GM23248 (cell line): ENCODE measurements around the gene FXYD5. TPM values are rescaled to one million over a fixed set of nuclear protein-coding genes. Genes with fewer than 3 reads are reported as not detected.

Experiments used
- DNase-seq: peaks from one replicate; pipeline ENCODE4 v3.0.0-alpha.2; 2015
- H2AFZ ChIP-seq: fragments of 200-600 bp; sonication (generic); 2 replicates; pipeline ENCODE4 v1.6.1; 2016; ENCODE audit warnings: antibody characterized with exemption
- H3F3A ChIP-seq: fragments of 200-600 bp; sonication (generic); 2 replicates; pipeline ENCODE4 v1.6.1; 2016; ENCODE audit warnings: mild to moderate bottlenecking, antibody characterized with exemption, mixed run types; ENCODE audit not compliant: insufficient read depth
- H3K27ac ChIP-seq: fragments of 200-600 bp; sonication (generic); 2 replicates; pipeline ENCODE4 v1.5.1; 2016; ENCODE audit warnings: mild to moderate bottlenecking
- H3K27me3 ChIP-seq: fragments of 200-600 bp; sonication (generic); replicated peaks from 2 replicates; pipeline ENCODE4 v1.6.1; 2016; ENCODE audit warnings: mild to moderate bottlenecking; ENCODE audit not compliant: insufficient read depth
- H3K36me3 ChIP-seq: fragments of 200-600 bp; sonication (generic); 2 replicates; pipeline ENCODE4 v1.6.1; 2016; ENCODE audit warnings: low read depth, mild to moderate bottlenecking
- H3K4me1 ChIP-seq: fragments of 200-600 bp; sonication (generic); 2 replicates; pipeline ENCODE4 v1.6.1; 2016; ENCODE audit warnings: mild to moderate bottlenecking; ENCODE audit not compliant: insufficient read depth
- H3K4me2 ChIP-seq: fragments of 200-600 bp; sonication (generic); one replicate; pipeline ENCODE4 v1.6.1; 2016; ENCODE audit warnings: mild to moderate bottlenecking; ENCODE audit not compliant: unreplicated experiment
- H3K4me3 ChIP-seq: fragments of 200-600 bp; sonication (generic); 2 replicates; pipeline ENCODE4 v1.5.1; 2016; ENCODE audit warnings: mild to moderate bottlenecking
- H3K79me2 ChIP-seq: fragments of 200-600 bp; sonication (generic); 2 replicates; pipeline ENCODE4 v1.6.1; 2016; ENCODE audit warnings: mild to moderate bottlenecking; ENCODE audit not compliant: insufficient read depth
- H3K9ac ChIP-seq: fragments of 200-600 bp; sonication (generic); 2 replicates; pipeline ENCODE4 v1.6.1; 2016; ENCODE audit warnings: mild to moderate bottlenecking
- H3K9me2 ChIP-seq: fragments of 200-600 bp; sonication (generic); 2 replicates; pipeline ENCODE4 v1.6.1; 2016; ENCODE audit warnings: mixed run types, mild to moderate bottlenecking, moderate library complexity; ENCODE audit not compliant: insufficient read depth
- H3K9me3 ChIP-seq: fragments of 200-600 bp; sonication (generic); one replicate; pipeline ENCODE4 v1.6.1; 2017; ENCODE audit warnings: low read depth
- H4K20me1 ChIP-seq: fragments of 200-600 bp; sonication (generic); 2 replicates; pipeline ENCODE4 v1.6.0; 2016; ENCODE audit not compliant: insufficient read depth
- EZH2 ChIP-seq: fragments of 200-600 bp; sonication (generic); IDR thresholded peaks from 2 replicates; pipeline ENCODE4 v1.6.1; 2018; ENCODE audit warnings: antibody characterized with exemption, mild to moderate bottlenecking; ENCODE audit not compliant: insufficient read depth, poor library complexity, severe bottlenecking
- EZH2phosphoT487 ChIP-seq: fragments of 200-600 bp; sonication (generic); IDR thresholded peaks from 2 replicates; pipeline ENCODE4 v1.6.1; 2018; ENCODE audit warnings: antibody characterized with exemption, moderate library complexity, mild to moderate bottlenecking, low read depth; ENCODE audit not compliant: insufficient read depth
- WGBS, 2 experiments: methylation state at CpG; one replicate each; pipeline ENCODE4 v1.1.6; 2015 to 2017; ENCODE audit warnings: low lambda C conversion rate in 2 of 2, low coverage in 1 of 2; ENCODE audit errors: missing lambda C conversion rate in 2 of 2; 5-methylcytosine and 5-hydroxymethylcytosine counted together
- in situ Hi-C: fragments of 300-500 bp; cut with MboI; formaldehyde crosslinking; loops from 2 replicates; pipeline ENCODE4 v1.15.0; 2020
- polyA plus RNA-seq: library from polyadenylated mRNA; unstranded; fragments of >200 nt; fragmentation: Nextera tagmentation; extraction: Ambion mirVana; gene quantifications from 2 replicates; pipeline ENCODE4 v1.2.1, GENCODE V29; 2016
- small RNA-seq: library from RNA; depleted of rRNA; stranded (forward); fragments of <200 nt; gene quantifications from one replicate; pipeline ENCODE3, GENCODE V24; 2014; ENCODE audit warnings: low read depth, low replicate concordance
- total RNA-seq: library from RNA; depleted of rRNA; stranded (reverse); fragments of >200 nt; shearing (Covaris generic); gene quantifications from 2 replicates; pipeline ENCODE4 v1.2.3, GENCODE V29; 2014; rRNA removed

FXYD5 gene
- total and polyA plus RNA-seq, 2 experiments from 2014 or later = 233 to 496 TPM

DNA sequence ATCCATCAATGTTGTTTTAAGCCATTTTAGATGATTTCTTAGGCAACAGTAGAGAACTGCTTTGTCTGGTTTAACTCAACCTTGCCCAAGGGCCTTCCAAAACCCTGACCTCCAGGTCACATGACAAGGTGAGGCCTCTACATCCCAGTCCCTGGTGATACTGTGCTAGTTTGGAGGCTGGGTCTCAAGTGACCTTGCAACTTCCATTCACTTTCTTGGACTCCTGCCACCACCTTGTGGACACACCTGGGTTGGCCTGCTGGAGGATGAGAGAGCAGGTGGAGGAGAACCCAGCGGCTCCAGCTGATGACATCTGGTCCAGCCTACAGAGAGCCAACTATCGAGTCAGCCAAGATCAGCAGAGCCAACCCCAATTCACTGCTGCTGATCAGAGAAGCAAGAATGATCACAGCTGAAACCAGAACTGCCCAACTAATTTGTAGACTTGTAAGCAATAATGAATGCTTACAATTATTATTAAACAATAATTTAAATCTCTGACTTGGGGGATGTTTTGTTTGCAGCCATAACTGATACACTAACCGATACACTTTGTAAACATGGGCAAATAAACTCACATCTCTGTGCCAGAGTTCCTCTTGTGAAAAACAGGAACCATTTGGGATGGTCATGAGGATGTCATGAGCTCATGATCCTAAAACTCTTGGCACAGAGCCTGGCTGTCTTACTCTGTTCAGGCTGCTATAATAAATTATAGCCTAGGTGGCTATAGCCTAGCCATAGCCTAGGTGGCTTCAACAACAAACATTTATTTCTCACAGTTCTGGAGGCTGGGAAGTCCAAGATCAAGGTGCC lies 62.5 kb downstream of the FXYD5 start:
- in situ Hi-C loops = no loop called here
- H3K27ac ChIP-seq = no peak overlapping the region
- H3K9ac ChIP-seq = no peak overlapping the region
- no peaks in the 10 kb centered on the region for H3F3A ChIP-seq
- H3K36me3 ChIP-seq = no peaks in the 10 kb centered on the region
- no peak overlapping the region for H3K4me3 ChIP-seq
- H3K79me2 ChIP-seq = no peaks in the 10 kb centered on the region
- H3K4me2 ChIP-seq = no peak overlapping the region
- TF ChIP-seq EZH2phosphoT487 = no peak
- no peak for TF ChIP-seq EZH2
- no peaks in the 10 kb centered on the region for H4K20me1 ChIP-seq
- no peak overlapping the region for H2AFZ ChIP-seq
- no peaks in the 10 kb centered on the region for H3K27me3 ChIP-seq
- no peaks in the 10 kb centered on the region for H3K9me3 ChIP-seq
- DNase-seq = no peak
- H3K4me1 ChIP-seq = no peaks in the 10 kb centered on the region
- 67 to 73% methylated on average over 3 of the region's 3 CpGs for WGBS, 2 experiments
- H3K9me2 ChIP-seq = no peaks in the 10 kb centered on the region

DNA sequence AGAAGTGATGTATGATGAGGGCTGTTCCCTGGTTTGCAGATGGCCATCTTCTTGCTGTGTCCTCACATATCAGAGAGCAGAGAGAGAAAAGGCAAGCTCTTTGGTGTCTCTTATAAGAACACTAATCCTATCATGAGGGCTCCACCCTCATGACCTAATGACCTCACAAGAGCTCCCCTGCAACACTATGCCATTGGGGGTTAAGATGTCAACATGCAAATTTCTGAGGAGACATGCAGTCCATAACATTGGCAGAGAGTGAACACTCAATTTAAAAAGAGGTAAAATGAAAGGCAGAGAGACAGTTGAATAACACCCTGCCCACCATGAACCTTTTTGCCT lies 63.1 kb downstream of the FXYD5 start:
- in situ Hi-C loops = no loop called here
- H3K9me3 ChIP-seq = no peaks in the 10 kb centered on the region

DNA sequence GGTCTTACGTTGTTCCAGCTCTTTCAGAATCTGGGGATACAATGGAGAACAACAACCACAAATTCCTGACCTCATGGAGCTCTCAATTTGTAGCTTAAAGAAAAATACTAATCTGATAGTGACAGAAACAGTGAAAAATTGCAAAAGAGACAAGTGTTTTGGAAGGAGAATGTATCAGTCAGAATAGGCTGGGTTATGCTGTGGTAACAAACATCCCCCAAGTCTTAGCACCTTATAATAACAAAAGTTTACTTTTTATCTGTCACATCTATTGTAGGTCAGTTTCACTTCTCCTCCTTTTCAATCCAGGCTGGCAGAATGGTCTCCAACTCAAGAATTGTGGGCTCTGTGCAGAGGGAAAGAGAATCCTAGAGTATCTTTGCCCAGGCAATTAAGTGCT lies 64.5 kb downstream of the FXYD5 start:
- H3K9me2 ChIP-seq = no peaks in the 10 kb centered on the region
- H2AFZ ChIP-seq = no peak overlapping the region
- no peak for DNase-seq
- H3K27me3 ChIP-seq = no peaks in the 10 kb centered on the region
- in situ Hi-C loops = no loop called here
- TF ChIP-seq EZH2 (no peak), EZH2phosphoT487 (no peak)
- H3K4me2 ChIP-seq = no peak overlapping the region
- H3K9ac ChIP-seq = no peak overlapping the region
- H3K27ac ChIP-seq = no peak overlapping the region
- no peaks in the 10 kb centered on the region for H4K20me1 ChIP-seq
- H3K4me1 ChIP-seq = no peaks in the 10 kb centered on the region
- no peaks in the 10 kb centered on the region for H3F3A ChIP-seq
- whole genome bisulfite sequencing, 2 experiments = 65 to 75% methylated on average over 1 of the region's 1 CpG
- H3K9me3 ChIP-seq = no peaks in the 10 kb centered on the region
- no peak overlapping the region for H3K4me3 ChIP-seq
- H3K36me3 ChIP-seq = no peaks in the 10 kb centered on the region
- H3K79me2 ChIP-seq = no peaks in the 10 kb centered on the region

More for the DNA sequence above, 63.1 kb downstream of the FXYD5 start:
- Histone ChIP-seq H3K4me2 (no peak overlapping the region), H3K4me3 (no peak overlapping the region), H3K27ac (no peak overlapping the region), H3K9ac (no peak overlapping the region), H3K4me1 (no peaks in the 10 kb centered on the region), H4K20me1 (no peaks in the 10 kb centered on the region), H2AFZ (no peak overlapping the region), H3K27me3 (no peaks in the 10 kb centered on the region), H3F3A (no peaks in the 10 kb centered on the region), H3K79me2 (no peaks in the 10 kb centered on the region), H3K36me3 (no peaks in the 10 kb centered on the region), H3K9me2 (no peaks in the 10 kb centered on the region)
- DNase-seq = no peak
- TF ChIP-seq EZH2 = no peak
- no peak for TF ChIP-seq EZH2phosphoT487

Small RNAs within 50 kb of the gene (small RNA-seq; reads per million reads assigned to genes)
- gene AC020907.2 = not detected

Other genes with a start within 250 kb of the FXYD5 start
- 1.5 and 2.2 TPM in 2 replicates for gene ZNF30, start 227.8 kb upstream of the FXYD5 start, total RNA-seq
- 1.7 and 2.2 TPM in 2 replicates for gene ZNF30, start 227.8 kb upstream of the FXYD5 start, polyA plus RNA-seq
- 1.8 and 3.8 TPM in 2 replicates for gene ZNF792, start 190.5 kb upstream of the FXYD5 start, total RNA-seq
- 0.63 and 1.0 TPM in 2 replicates for gene ZNF792, start 190.5 kb upstream of the FXYD5 start, polyA plus RNA-seq
- 17.3 and 20.5 TPM in 2 replicates for gene GRAMD1A, start 154.4 kb upstream of the FXYD5 start, total RNA-seq
- gene GRAMD1A, start 154.4 kb upstream of the FXYD5 start, polyA plus RNA-seq = 31.7 and 33.8 TPM in 2 replicates
- 1.7 and 2.0 TPM in 2 replicates for gene SCN1B, start 124.3 kb upstream of the FXYD5 start, total RNA-seq
- 1.5 and 1.8 TPM in 2 replicates for gene SCN1B, start 124.3 kb upstream of the FXYD5 start, polyA plus RNA-seq
- not detected in 2 replicates for gene HPN, start 113.0 kb upstream of the FXYD5 start, total RNA-seq
- gene HPN, start 113.0 kb upstream of the FXYD5 start, polyA plus RNA-seq = not detected in 2 replicates
- not detected in 2 replicates for gene FXYD3, start 38.9 kb upstream of the FXYD5 start, total RNA-seq
- gene FXYD3, start 38.9 kb upstream of the FXYD5 start, polyA plus RNA-seq = not detected in 2 replicates
- 0.86 TPM in 1 of 2 replicates, not detected in the other for gene LGI4, start 19.7 kb upstream of the FXYD5 start, total RNA-seq
- gene LGI4, start 19.7 kb upstream of the FXYD5 start, polyA plus RNA-seq = 0.06 and 0.49 TPM in 2 replicates
- 0.43 TPM in 1 of 2 replicates, not detected in the other for gene FXYD1, start 15.9 kb upstream of the FXYD5 start, total RNA-seq
- gene FXYD1, start 15.9 kb upstream of the FXYD5 start, polyA plus RNA-seq = 1.2 and 1.9 TPM in 2 replicates
- gene FXYD7, start 11.5 kb upstream of the FXYD5 start, total RNA-seq = not detected in 2 replicates
- not detected in 2 replicates for gene FXYD7, start 11.5 kb upstream of the FXYD5 start, polyA plus RNA-seq
- gene FAM187B, start 74.0 kb downstream of the FXYD5 start, total RNA-seq = not detected in 2 replicates
- gene FAM187B, start 74.0 kb downstream of the FXYD5 start, polyA plus RNA-seq = not detected in 2 replicates
- gene LSR, start 94.3 kb downstream of the FXYD5 start, total RNA-seq = not detected in 2 replicates
- gene LSR, start 94.3 kb downstream of the FXYD5 start, polyA plus RNA-seq = 2.7 and 3.1 TPM in 2 replicates
- 55.8 and 64.6 TPM in 2 replicates for gene USF2, start 114.2 kb downstream of the FXYD5 start, total RNA-seq
- 10.4 and 10.9 TPM in 2 replicates for gene USF2, start 114.2 kb downstream of the FXYD5 start, polyA plus RNA-seq
- gene HAMP, start 127.8 kb downstream of the FXYD5 start, total RNA-seq = not detected in 2 replicates
- gene HAMP, start 127.8 kb downstream of the FXYD5 start, polyA plus RNA-seq = not detected in 2 replicates
- gene MAG, start 137.4 kb downstream of the FXYD5 start, total RNA-seq = not detected in 2 replicates
- not detected in 2 replicates for gene MAG, start 137.4 kb downstream of the FXYD5 start, polyA plus RNA-seq
- not detected in 2 replicates for gene CD22, start 174.5 kb downstream of the FXYD5 start, total RNA-seq
- gene CD22, start 174.5 kb downstream of the FXYD5 start, polyA plus RNA-seq = 0.16 and 0.28 TPM in 2 replicates
- gene FFAR1, start 193.2 kb downstream of the FXYD5 start, total RNA-seq = not detected in 2 replicates
- gene FFAR1, start 193.2 kb downstream of the FXYD5 start, polyA plus RNA-seq = not detected in 2 replicates
- not detected in 2 replicates for gene FFAR3, start 203.7 kb downstream of the FXYD5 start, total RNA-seq
- not detected in 2 replicates for gene FFAR3, start 203.7 kb downstream of the FXYD5 start, polyA plus RNA-seq
- gene GPR42, start 216.3 kb downstream of the FXYD5 start, total RNA-seq = not detected in 2 replicates
- not detected in 2 replicates for gene GPR42, start 216.3 kb downstream of the FXYD5 start, polyA plus RNA-seq